H9 (cell line): ENCODE data around the gene ATG101. TPM values are rescaled to one million over a fixed set of nuclear protein-coding genes. Genes with fewer than 3 reads are reported as not detected.

Experiments used
- DNase-seq: peaks from one replicate; pipeline ENCODE4 v3.0.0-alpha.2; 2017
- H2AFZ ChIP-seq: one replicate; pipeline ENCODE4 v1.6.1; 2013; ENCODE audit warnings: mild to moderate bottlenecking, low read length, control low read depth, moderate library complexity
- H2AK5ac ChIP-seq: 2 replicates; pipeline ENCODE4 v1.6.1; 2013; ENCODE audit warnings: low read length, control low read depth, mixed read lengths; ENCODE audit not compliant: insufficient read length
- H2BK120ac ChIP-seq: one replicate; pipeline ENCODE4 v1.6.1; 2013; ENCODE audit warnings: low read depth, mild to moderate bottlenecking, low read length, control low read depth, inconsistent platforms; ENCODE audit not compliant: poor library complexity, severe bottlenecking
- H2BK12ac ChIP-seq: 2 replicates; pipeline ENCODE4 v1.6.1; 2013; ENCODE audit warnings: low read length, control low read depth, mixed read lengths, low read depth; ENCODE audit not compliant: insufficient read length
- H2BK15ac ChIP-seq: 2 replicates; pipeline ENCODE4 v1.6.1; 2013; ENCODE audit warnings: low read depth, low read length, control low read depth
- H2BK20ac ChIP-seq: one replicate; pipeline ENCODE4 v1.6.1; 2013; ENCODE audit warnings: low read depth, mild to moderate bottlenecking, low read length, control low read depth, inconsistent platforms; ENCODE audit not compliant: poor library complexity, severe bottlenecking
- H2BK5ac ChIP-seq: 2 replicates; pipeline ENCODE4 v1.6.1; 2013; ENCODE audit warnings: low read length, control low read depth, mixed read lengths; ENCODE audit not compliant: insufficient read length
- H3K14ac ChIP-seq: 2 replicates; pipeline ENCODE4 v1.6.1; 2013; ENCODE audit warnings: low read length, control low read depth; ENCODE audit not compliant: insufficient read depth
- H3K18ac ChIP-seq: 2 replicates; pipeline ENCODE4 v1.6.1; 2013; ENCODE audit warnings: low read depth, mild to moderate bottlenecking, mixed read lengths, low read length, control low read depth; ENCODE audit not compliant: insufficient read length
- H3K23ac ChIP-seq: 2 replicates; pipeline ENCODE4 v1.6.1; 2013; ENCODE audit warnings: low read length, control low read depth, mixed read lengths, low read depth; ENCODE audit not compliant: insufficient read length
- H3K23me2 ChIP-seq: 2 replicates; pipeline ENCODE4 v1.6.1; 2013; ENCODE audit warnings: low read depth, mild to moderate bottlenecking, mixed read lengths, low read length, control low read depth; ENCODE audit not compliant: insufficient read length, poor library complexity, severe bottlenecking
- H3K27ac ChIP-seq: 2 replicates; pipeline ENCODE4 v1.5.1; 2013; ENCODE audit warnings: low read length, control low read depth, mixed read lengths, low read depth; ENCODE audit not compliant: insufficient read length
- H3K27me3 ChIP-seq: 2 replicates; pipeline ENCODE4 v1.6.1; 2013; ENCODE audit warnings: low read length, control low read depth, inconsistent platforms; ENCODE audit not compliant: insufficient read depth
- H3K4ac ChIP-seq: 2 replicates; pipeline ENCODE4 v1.6.1; 2013; ENCODE audit warnings: low read depth, mild to moderate bottlenecking, control low read depth, inconsistent platforms, low read length, moderate library complexity
- H3K4me1 ChIP-seq: 2 replicates; pipeline ENCODE4 v1.6.1; 2013; ENCODE audit warnings: low read length, control low read depth, inconsistent platforms; ENCODE audit not compliant: insufficient read depth
- H3K4me2 ChIP-seq: 2 replicates; pipeline ENCODE4 v1.6.1; 2013; ENCODE audit warnings: low read length, control low read depth, mixed read lengths; ENCODE audit not compliant: insufficient read length, insufficient read depth
- H3K56ac ChIP-seq: 2 replicates; pipeline ENCODE4 v1.6.1; 2013; ENCODE audit warnings: low read depth, mild to moderate bottlenecking, mixed read lengths, low read length, control low read depth; ENCODE audit not compliant: insufficient read length
- H3K79me1 ChIP-seq: 2 replicates; pipeline ENCODE4 v1.6.1; 2013; ENCODE audit warnings: low read depth, mild to moderate bottlenecking, moderate library complexity, low read length, control low read depth, inconsistent platforms; ENCODE audit not compliant: insufficient read depth, poor library complexity, severe bottlenecking
- H3K79me2 ChIP-seq: 2 replicates; pipeline ENCODE4 v1.6.1; 2013; ENCODE audit warnings: low read length, control low read depth, inconsistent platforms; ENCODE audit not compliant: insufficient read depth
- H3K9ac ChIP-seq: 2 replicates; pipeline ENCODE4 v1.6.1; 2013; ENCODE audit warnings: low read length, control low read depth, mixed read lengths; ENCODE audit not compliant: insufficient read length; ENCODE audit errors: extremely low read depth
- H3K9me3 ChIP-seq: one replicate; pipeline ENCODE4 v1.6.1; 2013; ENCODE audit warnings: low read depth, low read length, inconsistent platforms; ENCODE audit not compliant: control insufficient read depth
- H3T11ph ChIP-seq: one replicate; pipeline ENCODE4 v1.6.1; 2013; ENCODE audit warnings: mild to moderate bottlenecking, low read length, control low read depth, inconsistent platforms
- H4K20me1 ChIP-seq: one replicate; pipeline ENCODE4 v1.6.1; 2013; ENCODE audit not compliant: control insufficient read depth, insufficient read length, insufficient read depth
- H4K5ac ChIP-seq: 2 replicates; pipeline ENCODE4 v1.6.1; 2013; ENCODE audit warnings: low read depth, mild to moderate bottlenecking, mixed read lengths, low read length, control low read depth; ENCODE audit not compliant: insufficient read length
- H4K8ac ChIP-seq: replicated peaks from 2 replicates; pipeline ENCODE4 v1.6.1; 2013; ENCODE audit warnings: low read length, control low read depth, mixed read lengths, low read depth; ENCODE audit not compliant: insufficient read length
- H4K91ac ChIP-seq: 2 replicates; pipeline ENCODE4 v1.6.1; 2013; ENCODE audit warnings: low read depth, mild to moderate bottlenecking, moderate library complexity, mixed read lengths, low read length, control low read depth; ENCODE audit not compliant: insufficient read length
- H3K27ac Mint-ChIP-seq, 3 experiments: 2 replicates in 2 of 3; 3 replicates in 1 of 3; pipeline ENCODE4 v1.8.0; 2020 to 2021; ENCODE audit warnings: mixed read lengths in 3 of 3, mild to moderate bottlenecking in 1 of 3, moderate library complexity in 1 of 3
- H3K27me3 Mint-ChIP-seq: 2 replicates; pipeline ENCODE4 v1.8.0; 2021; ENCODE audit warnings: low read depth, mild to moderate bottlenecking, moderate library complexity, mixed read lengths
- H3K36me3 Mint-ChIP-seq, 3 experiments: 2 replicates in 2 of 3; 3 replicates in 1 of 3; pipeline ENCODE4 v1.8.0; 2020 to 2021; ENCODE audit warnings: low read depth in 3 of 3, mixed read lengths in 3 of 3; ENCODE audit not compliant: insufficient read depth in 1 of 3
- H3K4me1 Mint-ChIP-seq, 2 experiments: 2 replicates each; pipeline ENCODE4 v1.8.0; 2020; ENCODE audit warnings: mixed read lengths in 2 of 2
- H3K4me3 Mint-ChIP-seq, 2 experiments: 2 replicates in 1 of 2; 3 replicates in 1 of 2; pipeline ENCODE4 v1.8.0; 2020 to 2021; ENCODE audit warnings: mild to moderate bottlenecking in 2 of 2, mixed read lengths in 2 of 2, moderate library complexity in 1 of 2
- H3K9me3 Mint-ChIP-seq, 2 experiments: 2 replicates in 1 of 2; 3 replicates in 1 of 2; pipeline ENCODE4 v1.8.0; 2020; ENCODE audit warnings: mild to moderate bottlenecking in 2 of 2, mixed read lengths in 2 of 2, moderate library complexity in 1 of 2
- CTCF ChIP-seq: fragments of 200-600 bp; sonication (generic); conservative IDR thresholded peaks from 3 replicates; pipeline ENCODE4 v1.8.0; 2021; ENCODE audit warnings: antibody characterized with exemption, mild to moderate bottlenecking
- WGBS: extraction: QIAGEN DNeasy Blood & Tissue Kit; methylation state at CpG from one replicate; pipeline ENCODE4 v1.1.7; 2013; ENCODE audit warnings: missing lambda C conversion rate, low lambda C conversion rate, mixed read lengths; ENCODE audit not compliant: insufficient read length; ENCODE audit errors: extremely low coverage; 5-methylcytosine and 5-hydroxymethylcytosine counted together
- total RNA-seq: library from RNA; stranded (reverse); gene quantifications from 2 replicates; pipeline ENCODE4 v1.2.1, GENCODE V29; 2021

The ATG101 gene
- total RNA-seq, 1 experiment from 2014 or later = 58.3 TPM

DNA sequence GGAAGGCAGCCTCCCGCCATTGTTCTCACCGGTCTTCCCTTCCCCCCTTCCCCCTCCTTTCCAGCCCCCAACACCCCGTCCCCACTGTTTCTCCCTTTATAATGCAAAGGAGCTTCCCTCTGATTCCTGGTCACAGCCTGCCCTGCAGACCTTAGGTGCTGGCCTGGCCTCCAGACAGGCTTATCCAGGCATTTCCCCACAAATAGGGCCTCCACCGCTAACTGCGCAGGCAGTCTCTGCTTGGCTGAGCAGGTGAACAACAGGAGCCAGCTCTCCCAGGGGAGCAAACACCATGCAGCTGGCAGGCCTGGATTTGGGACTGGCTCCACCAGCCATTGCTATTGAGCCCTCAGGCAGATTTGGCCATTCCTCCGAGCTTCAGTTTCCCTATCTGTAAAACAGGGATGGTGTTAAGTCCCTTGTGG, 55.7 kb downstream of the ATG101 start:
- peaks cover 69 to 77% of the 10 kb centered on the region in 2 experiments for H3K4me1 Mint-ChIP-seq
- peak; percentile 86 for DNase-seq

More for the DNA sequence above, 55.7 kb downstream of the ATG101 start:
- no peaks in the 10 kb centered on the region for H3K79me1 ChIP-seq
- peak overlapping the region; percentile 27 to 54; a peak in 2 of 5 replicates for H3K4me3 Mint-ChIP-seq
- peaks cover 35% of the 10 kb centered on the region for H3K4me1 ChIP-seq
- no peaks in the 10 kb centered on the region for H3K9me3 ChIP-seq
- H3K4me2 ChIP-seq = peak overlapping the region; percentile 17
- H4K5ac ChIP-seq = no peak overlapping the region
- H3T11ph ChIP-seq = no peak overlapping the region
- no CpG with 5 or more reads among the region's 6 CpGs for WGBS
- H2AFZ ChIP-seq = no peak overlapping the region
- no peak overlapping the region for H3K23ac ChIP-seq
- no peaks in the 10 kb centered on the region; a peak in 1 of 7 replicates for H3K36me3 Mint-ChIP-seq
- peak overlapping the region; percentile 95 to 98 (median 97) for H3K27ac Mint-ChIP-seq
- H2BK20ac ChIP-seq = no peak overlapping the region
- H3K56ac ChIP-seq = no peak overlapping the region
- H4K91ac ChIP-seq = no peak overlapping the region
- TF ChIP-seq CTCF = no peak
- no peak overlapping the region for H2BK120ac ChIP-seq
- no peak overlapping the region for H3K4ac ChIP-seq
- no peaks in the 10 kb centered on the region for H3K27me3 ChIP-seq
- no peaks in the 10 kb centered on the region for H4K20me1 ChIP-seq
- no peak overlapping the region for H4K8ac ChIP-seq
- H3K23me2 ChIP-seq = no peaks in the 10 kb centered on the region
- H2BK15ac ChIP-seq = no peak overlapping the region
- H3K18ac ChIP-seq = peak overlapping the region; percentile 44
- peak overlapping the region; percentile 30; the same call in 1 of the 2 replicates for H3K14ac ChIP-seq
- H2BK5ac ChIP-seq = peak overlapping the region; percentile 36
- no peaks in the 10 kb centered on the region for H3K79me2 ChIP-seq
- H3K9me3 Mint-ChIP-seq = no peaks in the 10 kb centered on the region
- H3K27me3 Mint-ChIP-seq = peaks cover 7% of the 10 kb centered on the region
- no peak overlapping the region for H3K9ac ChIP-seq
- H2AK5ac ChIP-seq = no peak overlapping the region
- H2BK12ac ChIP-seq = no peak overlapping the region
- peak overlapping the region; percentile 60 for H3K27ac ChIP-seq
